PC-3 (cell line): ENCODE results near the gene NHLH2. TPM values are rescaled to one million over a fixed set of nuclear protein-coding genes. Genes with fewer than 3 reads are reported as not detected.

ENCODE experiments used
- ATAC-seq: fragments of 200-7000 bp; cut with Tn5 transposase; 2 replicates; pipeline ENCODE4 v1.9.1; 2020; ENCODE audit warnings: mild to moderate bottlenecking, moderate library complexity
- BruUV-seq: library from RNA; stranded (reverse); fragments of 400-500 nt; replicated peaks from 2 replicates; lab custom pipeline; 2021; lab: Mats Ljungman, UMichigan
- CTCF ChIA-PET: fragments of 300-600 bp; sonication (Branson Sonifier 250); formaldehyde crosslinking; loops from one replicate; lab custom pipeline; 2022; ENCODE audit warnings: antibody characterized with exemption; lab: Charles Lee
- POLR2A ChIA-PET: fragments of 300-600 bp; sonication (Branson Sonifier 250); formaldehyde crosslinking; loops from one replicate; lab custom pipeline; 2022; ENCODE audit warnings: antibody characterized with exemption; ENCODE audit not compliant: unreplicated experiment; lab: Charles Lee
- DNase-seq: peaks from one replicate; pipeline ENCODE4 v3.0.0-alpha.2; 2015
- H2AFZ ChIP-seq: fragments of 300-600 bp; sonication (generic); 2 replicates; pipeline ENCODE4 v1.6.0; 2016; ENCODE audit warnings: antibody characterized with exemption, low read length
- H3F3A ChIP-seq: fragments of 300-600 bp; sonication (generic); one replicate; pipeline ENCODE4 v1.6.0; 2017; ENCODE audit warnings: antibody characterized with exemption, low read length, control low read depth, mild to moderate bottlenecking; ENCODE audit not compliant: unreplicated experiment
- H3K27ac ChIP-seq: fragments of 300-600 bp; sonication (generic); 2 replicates; pipeline ENCODE4 v1.5.1; 2016; ENCODE audit warnings: mild to moderate bottlenecking, low read length
- H3K27me3 ChIP-seq: fragments of 300-600 bp; sonication (generic); 2 replicates; pipeline ENCODE4 v1.6.1; 2016; ENCODE audit warnings: low read length, mixed read lengths
- H3K36me3 ChIP-seq: fragments of 300-600 bp; sonication (generic); 2 replicates; pipeline ENCODE4 v1.6.1; 2016; ENCODE audit warnings: low read depth, mixed run types, low read length, mixed read lengths
- H3K4me1 ChIP-seq: fragments of 300-600 bp; sonication (generic); 2 replicates; pipeline ENCODE4 v1.5.1; 2016; ENCODE audit warnings: low read length; ENCODE audit not compliant: insufficient read depth
- H3K4me2 ChIP-seq: fragments of 300-600 bp; sonication (generic); 2 replicates; pipeline ENCODE4 v1.6.0; 2016; ENCODE audit warnings: low read length
- H3K4me3 ChIP-seq: fragments of 300-600 bp; sonication (generic); 2 replicates; pipeline ENCODE4 v1.5.1; 2016; ENCODE audit warnings: mild to moderate bottlenecking, low read length, mixed read lengths
- H3K79me2 ChIP-seq: fragments of 300-600 bp; sonication (generic); 2 replicates; pipeline ENCODE4 v1.6.1; 2017; ENCODE audit warnings: low read length, mixed read lengths
- H3K9ac ChIP-seq: fragments of 300-600 bp; sonication (generic); 2 replicates; pipeline ENCODE4 v1.6.0; 2016; ENCODE audit warnings: mild to moderate bottlenecking, low read length
- H3K9me2 ChIP-seq: fragments of 300-600 bp; sonication (generic); replicated peaks from 2 replicates; pipeline ENCODE4 v1.6.1; 2016; ENCODE audit warnings: mixed run types, low read length, mixed read lengths
- H3K9me3 ChIP-seq: fragments of 300-600 bp; sonication (generic); 2 replicates; pipeline ENCODE4 v1.6.1; 2016; ENCODE audit warnings: low read length, mixed read lengths
- H4K20me1 ChIP-seq: fragments of 300-600 bp; sonication (generic); 2 replicates; pipeline ENCODE4 v1.6.1; 2016; ENCODE audit warnings: low read length, mixed read lengths
- CTCF ChIP-seq: fragments of 300-600 bp; sonication (generic); conservative IDR thresholded peaks from 2 replicates; pipeline ENCODE4 v1.5.1; 2017; ENCODE audit warnings: antibody characterized with exemption, low read depth, mild to moderate bottlenecking, low read length
- EZH2 ChIP-seq: fragments of 300-600 bp; sonication (generic); IDR thresholded peaks from one replicate; pipeline ENCODE4 v1.6.1; 2017; ENCODE audit warnings: antibody characterized with exemption, mild to moderate bottlenecking, low read length; ENCODE audit not compliant: unreplicated experiment
- EZH2phosphoT487 ChIP-seq: fragments of 300-600 bp; sonication (generic); IDR thresholded peaks from 2 replicates; pipeline ENCODE4 v1.6.1; 2018; ENCODE audit warnings: mild to moderate bottlenecking, antibody characterized with exemption, low read length, borderline replicate concordance
- intact Hi-C: fragments of 100-400 bp; cut with micrococcal nuclease; formaldehyde crosslinking; loops from 2 replicates; pipeline ENCODE4 v1.9.0; 2023
- total RNA-seq: library from RNA; depleted of rRNA; stranded (reverse); fragments of >200 nt; gene quantifications from 2 replicates; pipeline ENCODE4 v1.2.3, GENCODE V29; 2014; rRNA removed

The NHLH2 gene
- total RNA-seq, 1 experiment from 2014 or later: not detected

GRCh38 chr1:115791816-115792215, 49.1 kb downstream of the NHLH2 start:
- DNase-seq (no peak), ATAC-seq (no peak)
- Histone ChIP-seq H3K9me2 (no peaks in the 10 kb centered on the region), H3K27me3 (no peaks in the 10 kb centered on the region), H3K4me1 (no peaks in the 10 kb centered on the region), H3K9ac (no peak overlapping the region), H3K36me3 (no peaks in the 10 kb centered on the region), H3K27ac (no peak overlapping the region), H3K9me3 (no peaks in the 10 kb centered on the region), H2AFZ (no peak overlapping the region), H3K79me2 (no peaks in the 10 kb centered on the region), H3K4me3 (no peak overlapping the region), H3K4me2 (no peak overlapping the region), H4K20me1 (no peaks in the 10 kb centered on the region), H3F3A (no peaks in the 10 kb centered on the region)
- BruUV-seq: no TSS peak
- ChIA-PET CTCF (no interaction called here), POLR2A (no interaction called here)
- intact Hi-C loops: no loop called here
- TF ChIP-seq EZH2phosphoT487 (no peak), CTCF (no peak), EZH2 (no peak)

GRCh38 chr1:115790846-115791245, 50.1 kb downstream of the NHLH2 start:
- no peaks in the 10 kb centered on the region for H3K9me2 ChIP-seq
- H3K9ac ChIP-seq: no peak overlapping the region
- ATAC-seq (no peak), DNase-seq (no peak)
- TF ChIP-seq EZH2phosphoT487: no peak
- TF ChIP-seq EZH2: no peak
- TF ChIP-seq CTCF: no peak
- no peak overlapping the region for H3K4me2 ChIP-seq
- intact Hi-C loops: no loop called here
- no peak overlapping the region for H2AFZ ChIP-seq
- CTCF ChIA-PET: interaction anchor here (0.7 kb wide), 1 partner anchor 38 kb away, joined by 4 read pairs; no protein-coding TSS in a partner anchor
- no peak overlapping the region for H3K27ac ChIP-seq
- no peaks in the 10 kb centered on the region for H3K36me3 ChIP-seq
- no peaks in the 10 kb centered on the region for H4K20me1 ChIP-seq
- no TSS peak for BruUV-seq
- POLR2A ChIA-PET: no interaction called here
- H3K9me3 ChIP-seq: no peaks in the 10 kb centered on the region
- no peaks in the 10 kb centered on the region for H3K4me1 ChIP-seq
- no peaks in the 10 kb centered on the region for H3K27me3 ChIP-seq
- H3K79me2 ChIP-seq: no peaks in the 10 kb centered on the region
- H3F3A ChIP-seq: no peaks in the 10 kb centered on the region
- H3K4me3 ChIP-seq: no peak overlapping the region

- no peak overlapping the region for H2AFZ ChIP-seq
- no peak overlapping the region for H3K27ac ChIP-seq
- ATAC-seq (no peak), DNase-seq (no peak)
- no peaks in the 10 kb centered on the region for H3K36me3 ChIP-seq
- no peaks in the 10 kb centered on the region for H3K9me3 ChIP-seq
- no TSS peak for BruUV-seq
- no peak overlapping the region for H3K9ac ChIP-seq
- ChIA-PET POLR2A (no interaction called here), CTCF (interaction anchor here (0.7 kb wide), 1 partner anchor 39 kb away, joined by 4 read pairs; no protein-coding TSS in a partner anchor)
- no peak overlapping the region for H3K4me3 ChIP-seq
- no peaks in the 10 kb centered on the region for H3K4me1 ChIP-seq
- no peak overlapping the region for H3K4me2 ChIP-seq
- no peaks in the 10 kb centered on the region for H3K79me2 ChIP-seq
- H3F3A ChIP-seq: no peaks in the 10 kb centered on the region
- intact Hi-C loops: no loop called here
- H3K9me2 ChIP-seq: no peaks in the 10 kb centered on the region
- H3K27me3 ChIP-seq: no peaks in the 10 kb centered on the region
- TF ChIP-seq EZH2: no peak
- no peak for TF ChIP-seq EZH2phosphoT487
- TF ChIP-seq CTCF: no peak
- no peaks in the 10 kb centered on the region for H4K20me1 ChIP-seq
Measured at GRCh38 chr1:115790356-115790755, 50.6 kb downstream of the NHLH2 start.

Other genes starting within 250 kb of the NHLH2 start
- gene VANGL1, start 199.2 kb downstream of the NHLH2 start, total RNA-seq: 23.1 and 40.5 TPM in 2 replicates
- 0.17 TPM in 1 of 2 replicates, not detected in the other for gene CASQ2, start 72.4 kb downstream of the NHLH2 start, total RNA-seq
- 2.2 TPM in 2 replicates for gene SLC22A15, start 135.4 kb upstream of the NHLH2 start, total RNA-seq